NK-92 treated with Interleukin-12 subunit alpha and Interleukin-12 subunit beta, amount 100 ng/mL, for 24 hours (cell line): ENCODE results near the gene NEK6.

Source experiments
- DNase-seq: peaks from one replicate; lab custom pipeline; 2025; lab: John Stamatoyannopoulos, UW

The NEK6 gene

DNA sequence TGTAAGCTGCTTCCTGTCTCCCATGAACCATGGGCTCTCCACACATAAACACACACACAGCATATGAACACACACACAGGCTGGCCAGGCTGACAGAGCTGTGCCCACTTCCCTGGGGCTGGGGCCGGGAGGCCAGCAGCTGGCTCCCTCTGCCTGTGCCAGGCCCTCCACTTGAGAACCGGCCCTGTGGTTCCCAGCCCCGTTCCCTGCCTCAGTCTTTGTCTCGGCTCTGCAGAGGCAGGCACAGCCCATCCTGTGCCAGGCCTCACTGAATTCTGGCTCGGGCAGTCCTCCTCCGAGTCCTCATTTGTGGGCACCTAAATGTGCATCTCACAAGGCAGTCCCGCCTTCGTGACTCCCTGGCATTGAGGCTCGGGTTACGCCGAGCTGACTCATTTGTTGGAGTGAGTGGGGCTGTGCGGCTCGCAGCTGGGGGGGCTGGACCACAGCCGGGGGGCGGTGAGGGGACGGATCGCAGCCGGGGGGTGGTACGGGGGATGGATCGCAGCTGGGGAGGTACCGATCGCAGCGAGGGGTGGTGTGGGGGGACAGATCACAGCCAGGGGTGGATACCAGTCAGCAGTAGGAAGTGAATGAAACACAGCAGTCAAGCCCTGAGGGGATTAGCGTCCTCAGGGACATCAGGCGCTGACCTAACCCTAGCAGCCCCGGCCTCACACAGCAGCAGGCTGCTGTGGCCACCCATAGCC, 85.2 kb downstream of the NEK6 start:
- no peak for DNase-seq

GRCh38 chr9:124343533-124344290, 86.0 kb downstream of the NEK6 start:
- no peak for DNase-seq

DNA sequence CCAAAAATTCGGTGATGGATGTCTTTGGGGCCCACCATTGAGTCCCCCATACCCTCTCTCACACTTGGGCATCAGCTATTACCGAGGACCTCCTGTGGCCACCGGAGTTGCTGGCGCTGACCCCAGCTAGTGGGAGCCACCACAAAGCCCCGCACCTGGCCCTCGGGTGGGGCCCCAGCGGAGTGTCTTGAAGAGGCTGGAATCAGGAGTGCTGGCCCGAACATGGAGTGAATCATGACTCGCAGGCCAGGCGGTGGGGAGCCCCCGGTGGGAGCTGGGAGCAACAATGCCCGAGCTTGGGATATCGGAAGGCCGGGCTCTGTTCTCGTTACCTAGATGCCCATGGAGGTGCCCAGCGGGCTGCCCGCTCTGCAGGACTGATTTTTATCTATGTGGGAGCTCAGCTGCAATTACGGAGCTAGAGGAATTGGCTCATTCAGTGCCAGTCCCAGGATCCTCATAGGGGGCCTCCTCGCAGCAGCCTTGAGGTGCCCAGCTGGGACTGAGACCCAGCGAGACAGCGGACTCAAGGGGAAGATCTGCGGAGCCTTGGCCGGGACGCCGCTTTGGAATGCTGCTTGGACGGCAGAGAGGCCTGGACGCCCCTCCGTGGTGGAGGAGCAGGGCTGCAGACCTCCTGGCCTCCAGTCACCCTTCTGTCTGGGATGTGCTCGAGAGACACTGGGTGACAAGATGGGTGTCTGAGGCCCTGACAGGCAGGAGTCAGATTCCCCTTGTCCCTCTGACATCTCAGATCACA, 86.7 kb downstream of the NEK6 start:
- no peak for DNase-seq

- no peak for DNase-seq
These were observed 87.3 kb downstream of the NEK6 start for GRCh38 chr9:124345063-124345462.

- DNase-seq, result no peak
These were observed 88.1 kb downstream of the NEK6 start for GRCh38 chr9:124345751-124346281.

DNA sequence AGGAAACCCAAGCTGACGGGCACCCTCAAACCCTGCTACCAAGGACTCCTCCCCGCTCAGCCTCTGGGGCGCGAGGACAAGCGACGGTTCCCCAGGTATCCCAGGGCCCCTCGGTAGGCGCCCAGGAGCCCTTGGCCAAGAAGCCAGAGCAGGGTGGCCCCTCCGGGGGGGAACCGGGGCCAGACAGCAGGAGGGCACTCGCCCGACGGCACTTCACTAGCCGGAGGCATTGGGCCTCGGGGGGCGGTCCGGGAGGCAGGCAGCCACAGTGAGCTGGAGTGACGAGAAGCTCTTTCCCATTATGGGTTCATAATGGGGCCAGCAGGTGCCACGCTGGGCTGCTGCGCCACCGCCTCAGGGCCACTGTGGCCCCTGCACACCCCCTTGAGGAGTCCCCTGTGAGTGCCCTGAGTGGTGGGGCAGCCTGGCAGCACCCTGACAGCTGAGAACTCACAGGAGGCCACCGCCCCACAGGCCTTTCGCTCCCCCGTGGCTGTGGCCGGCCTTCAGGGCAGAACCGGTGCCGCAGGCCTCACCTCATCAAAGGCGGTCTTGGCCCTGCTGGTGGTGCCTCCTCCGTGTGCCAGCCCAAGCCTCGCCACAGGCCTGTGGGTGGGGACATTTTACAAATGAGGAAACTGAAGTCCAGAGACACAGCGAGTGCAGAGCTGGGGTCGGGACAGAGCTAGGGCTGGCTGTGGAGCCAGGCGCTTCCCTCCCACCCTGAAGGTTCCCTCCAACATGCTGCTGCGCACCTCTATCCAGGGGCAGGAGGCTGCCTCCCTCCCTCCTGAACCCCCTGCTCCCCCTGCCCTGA, 88.8 kb downstream of the NEK6 start:
- no peak for DNase-seq

GRCh38 chr9:124347206-124347967, 89.6 kb downstream of the NEK6 start:
- no peak for DNase-seq

- DNase-seq, result no peak
These were observed 90.2 kb downstream of the NEK6 start for GRCh38 chr9:124347968-124348358.

DNA sequence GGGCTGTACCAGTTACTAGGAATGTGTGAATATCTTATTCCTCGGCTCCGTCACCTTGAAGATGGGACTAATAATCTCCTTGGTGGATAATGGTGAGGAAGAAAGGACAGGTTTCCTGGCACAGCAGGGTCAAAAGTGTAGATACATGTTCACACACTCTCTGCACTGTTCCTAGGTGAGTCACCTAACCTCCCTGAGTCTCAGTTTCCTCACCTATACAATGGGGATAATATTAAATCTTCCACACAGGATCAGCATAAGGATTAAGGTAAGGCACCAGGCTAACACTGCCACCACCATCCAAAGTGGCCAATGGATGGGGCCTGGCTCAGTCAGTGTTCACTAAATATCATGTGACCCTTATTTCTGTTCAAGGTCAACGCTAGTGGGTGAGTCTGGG, 90.6 kb downstream of the NEK6 start:
- no peak for DNase-seq

DNA sequence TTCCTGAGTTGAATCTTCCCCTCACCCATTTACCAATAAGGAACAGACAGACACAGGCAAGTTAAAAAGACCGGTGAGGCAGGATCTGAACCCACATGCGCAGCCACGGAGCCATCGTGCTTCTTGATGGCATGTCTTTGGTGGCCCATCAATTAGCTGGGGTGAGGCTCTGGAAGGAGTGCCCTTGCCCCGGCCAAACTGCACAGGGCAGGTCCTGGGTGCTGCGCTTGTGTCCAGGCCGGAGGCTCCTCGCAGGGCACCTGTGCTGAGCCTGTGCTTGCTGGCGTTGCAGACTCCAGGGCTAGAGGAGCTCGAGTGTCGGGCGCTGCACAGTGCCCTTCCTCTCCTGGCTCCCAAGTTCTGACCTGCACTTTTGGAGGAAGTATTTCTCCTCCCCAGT, 91.1 kb downstream of the NEK6 start:
- DNase-seq, result no peak

DNA sequence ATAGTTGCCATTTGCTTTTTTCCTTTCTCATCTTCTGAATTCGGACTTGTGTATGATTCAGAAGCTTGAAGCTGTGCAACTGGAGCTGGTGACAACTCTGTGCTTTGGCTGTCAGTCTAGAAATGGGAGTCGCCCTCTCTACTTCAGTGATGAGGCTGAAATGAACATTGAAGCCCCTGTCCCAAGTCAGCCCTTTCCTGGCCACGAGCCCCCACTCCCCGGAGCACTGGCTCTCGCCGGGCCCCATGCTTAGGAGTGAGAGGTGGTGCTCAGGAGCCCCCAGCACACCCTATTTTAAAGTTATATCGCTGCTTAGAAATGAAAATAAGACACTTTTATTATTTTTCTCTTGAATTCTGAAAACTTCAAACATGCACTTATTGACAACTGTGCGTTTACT, 91.5 kb downstream of the NEK6 start:
- no peak for DNase-seq

- no peak for DNase-seq
These were observed 92.1 kb downstream of the NEK6 start for GRCh38 chr9:124349675-124350493.

DNA sequence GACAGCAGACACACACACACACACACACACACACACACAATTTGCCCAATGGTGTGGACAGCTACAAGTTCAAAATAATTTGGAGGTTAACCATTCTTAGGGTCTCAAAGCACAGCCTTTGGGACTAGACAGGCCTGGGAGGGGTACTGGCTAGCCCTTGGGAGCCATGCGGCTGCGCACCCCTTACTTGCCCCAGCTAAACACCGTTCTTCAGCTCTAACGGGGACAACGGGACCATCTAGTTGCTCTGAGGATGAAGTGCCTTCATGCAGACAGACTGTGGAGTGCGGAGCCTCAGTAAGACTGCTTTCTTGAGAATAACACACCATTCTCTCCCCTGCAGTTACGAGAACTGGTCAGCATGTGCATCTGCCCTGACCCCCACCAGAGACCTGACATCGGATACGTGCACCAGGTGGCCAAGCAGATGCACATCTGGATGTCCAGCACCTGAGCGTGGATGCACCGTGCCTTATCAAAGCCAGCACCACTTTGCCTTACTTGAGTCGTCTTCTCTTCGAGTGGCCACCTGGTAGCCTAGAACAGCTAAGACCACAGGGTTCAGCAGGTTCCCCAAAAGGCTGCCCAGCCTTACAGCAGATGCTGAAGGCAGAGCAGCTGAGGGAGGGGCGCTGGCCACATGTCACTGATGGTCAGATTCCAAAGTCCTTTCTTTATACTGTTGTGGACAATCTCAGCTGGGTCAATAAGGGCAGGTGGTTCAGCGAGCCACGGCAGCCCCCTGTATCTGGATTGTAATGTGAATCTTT, 92.9 kb downstream of the NEK6 start:
- DNase-seq, result no peak

GRCh38 chr9:124351672-124352468, 94.1 kb downstream of the NEK6 start:
- DNase-seq, result no peak

DNA sequence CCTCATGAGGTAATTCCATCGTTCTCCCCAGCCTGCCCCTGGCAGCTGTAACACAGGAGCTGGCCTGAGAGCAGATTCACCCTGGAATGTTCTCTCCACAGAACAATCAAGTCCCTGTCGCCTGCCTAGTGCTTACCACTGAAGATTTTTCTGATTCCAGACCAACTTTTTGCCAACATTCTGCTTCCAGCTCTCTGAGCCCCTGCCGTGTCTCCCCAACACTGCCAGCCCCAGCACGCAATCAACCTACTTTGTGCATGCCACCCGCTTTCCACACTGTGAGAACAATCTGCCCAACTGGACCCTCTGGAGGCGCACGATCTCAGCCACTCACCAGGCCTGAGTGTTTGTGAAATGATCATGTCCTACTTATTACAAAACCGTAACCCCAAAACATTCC, 94.9 kb downstream of the NEK6 start:
- DNase-seq, result no peak

DNA sequence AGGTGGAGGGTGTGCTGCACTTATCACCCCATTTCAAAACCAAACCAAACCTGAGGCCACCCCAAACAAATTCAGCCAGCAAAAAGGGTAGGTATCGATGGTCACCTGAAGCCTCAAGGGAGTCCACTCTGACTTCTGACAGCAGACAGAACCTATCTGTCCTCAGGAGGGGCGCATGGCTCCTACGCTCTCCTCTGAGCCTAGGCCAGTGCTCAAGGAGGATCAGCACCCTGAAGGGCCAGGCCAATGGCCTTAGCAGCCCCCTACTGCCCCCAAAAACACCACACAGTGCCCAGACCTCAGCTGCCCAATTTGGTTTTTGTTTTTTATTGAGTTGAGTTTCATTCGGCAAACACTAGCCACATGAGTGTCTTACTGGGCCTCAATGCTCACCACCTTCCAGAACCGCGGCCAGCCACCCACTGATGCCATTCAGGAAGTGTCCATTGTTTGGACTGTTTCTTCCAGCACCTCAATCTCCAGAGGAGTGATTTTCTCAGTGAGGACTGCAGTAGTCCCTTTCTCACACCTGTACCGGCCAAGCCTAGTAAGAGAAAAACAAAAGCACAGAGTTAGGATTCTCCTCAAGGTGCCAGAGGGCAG, 95.5 kb downstream of the NEK6 start:
- no peak for DNase-seq

DNA sequence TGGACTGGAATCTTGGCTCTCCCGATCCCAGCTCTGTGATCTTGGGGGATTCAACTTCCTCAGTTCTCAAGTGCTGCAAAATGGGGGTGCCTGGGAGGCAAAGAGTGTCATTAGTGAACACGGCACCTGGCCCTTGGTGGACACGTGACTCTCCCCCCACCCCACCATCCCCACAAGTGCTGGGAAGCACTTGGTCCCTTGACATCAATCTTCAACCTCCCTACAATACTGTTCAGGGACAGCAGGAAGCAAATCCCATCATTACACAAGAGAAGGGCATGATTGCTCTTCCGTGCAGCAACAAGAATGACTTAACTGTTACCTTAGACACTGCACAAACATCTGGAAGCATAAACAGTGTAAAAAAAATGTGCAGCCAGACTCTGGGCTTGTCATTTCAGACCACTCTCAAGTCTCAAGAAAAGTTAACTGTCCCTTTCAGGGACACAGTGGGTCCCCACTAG, 96.1 kb downstream of the NEK6 start:
- DNase-seq, result no peak
